ENCODE measurements around the gene EML1.

GRCh38 chr14:99760817-99761216, 32.4 kb upstream of the EML1 start:
- TF ChIP-seq CTCF (IDR thresholded peaks at IDR 0.05; ENCODE audit: insufficient read depth, low read length), result no peak
- no peak for TF ChIP-seq REST (IDR thresholded peaks at IDR 0.05; ENCODE audit: insufficient replicate concordance, low read depth)
